Measurements from ENCODE around the gene SYT17.
A peak's percentile ranks its signal among the peaks of the same experiment; 100 is the strongest.

Gene SYT17

GRCh38 chr16:19143599-19143956, 24.5 kb upstream of the SYT17 start:
- ChIA-PET CTCF (interaction anchor here (0.7 to 1.8 kb wide), 4 partner anchors 24 to 174 kb away, joined by 3 to 6 read pairs (median 4); no protein-coding TSS in a partner anchor), POLR2A (no interaction called here)
- TF ChIP-seq ZNF155 (tag by site-specific recombination; IDR thresholded peaks at IDR 0.05) (no peak), MYNN (tag by site-specific recombination; IDR thresholded peaks at IDR 0.05; ENCODE audit: borderline replicate concordance) (no peak), ZBTB48 (tag by site-specific recombination; IDR thresholded peaks at IDR 0.05) (no peak), ZNF629 (tag by site-specific recombination; IDR thresholded peaks at IDR 0.05) (0 out of 2 replicates have a peak, but pooled peaks have one; percentile 3), ZNF292 (tag by site-specific recombination; IDR thresholded peaks at IDR 0.05; ENCODE audit: borderline replicate concordance, low read depth) (no peak), SETDB1 (IDR thresholded peaks at IDR 0.05; ENCODE audit: insufficient read length, low read length) (no peak), SP7 (tag by site-specific recombination; IDR thresholded peaks at IDR 0.05) (0 out of 2 replicates have a peak, but pooled peaks have one; percentile 8), ZBTB6 (tag by site-specific recombination; IDR thresholded peaks at IDR 0.05) (no peak), ZNF521 (tag by site-specific recombination; IDR thresholded peaks at IDR 0.05) (no peak), ZBTB20 (tag by site-specific recombination; IDR thresholded peaks at IDR 0.05) (no peak), ZBTB21 (tag by site-specific recombination; IDR thresholded peaks at IDR 0.05) (no peak), ZNF600 (tag by site-specific recombination; IDR thresholded peaks at IDR 0.05) (peak; percentile 42), ZNF311 (tag by site-specific recombination; IDR thresholded peaks at IDR 0.05; ENCODE audit: borderline replicate concordance) (no peak)
- H3K4me1 ChIP-seq (ENCODE audit: control insufficient read depth, insufficient read depth, low read length), result peaks cover 9% of the 10 kb centered on the region
- H3K27ac ChIP-seq (ENCODE audit: extremely low read depth, low read depth, low read length), result no peak overlapping the region
- no peaks in the 10 kb centered on the region for H3K36me3 ChIP-seq (ENCODE audit: control insufficient read depth in 2 of 2, insufficient read depth in 1 of 2, low read length in 2 of 2)
- H3K4me3 ChIP-seq (ENCODE audit: low read depth, low read length), result no peak overlapping the region
- no peaks in the 10 kb centered on the region for H3K9me3 ChIP-seq (ENCODE audit: control insufficient read depth, insufficient read depth, low read depth, low read length)

- POLR2A ChIA-PET, result interaction anchor here (1.0 to 1.2 kb wide), 2 partner anchors 10 to 59 kb away, joined by 3 read pairs; no protein-coding TSS in a partner anchor
- Histone ChIP-seq H3K36me3 (ENCODE audit: control insufficient read depth in 2 of 2, insufficient read depth in 1 of 2, low read length in 2 of 2) (no peaks in the 10 kb centered on the region), H3K27ac (ENCODE audit: extremely low read depth, low read depth, low read length) (no peak overlapping the region), H3K9me3 (ENCODE audit: control insufficient read depth, insufficient read depth, low read depth, low read length) (no peaks in the 10 kb centered on the region), H3K4me3 (ENCODE audit: low read depth, low read length) (no peak overlapping the region), H3K4me1 (ENCODE audit: control insufficient read depth, insufficient read depth, low read length) (peaks cover 3% of the 10 kb centered on the region; the same call in 1 of the 2 replicates)
- TF ChIP-seq ZNF704 (tag by site-specific recombination; IDR thresholded peaks at IDR 0.05) (no peak), ZNF398 (tag by site-specific recombination; IDR thresholded peaks at IDR 0.05) (no peak), ZNF830 (tag by site-specific recombination; IDR thresholded peaks at IDR 0.05; ENCODE audit: low read depth) (no peak), GFI1B (tag by site-specific recombination; IDR thresholded peaks at IDR 0.05) (no peak), ZSCAN23 (tag by site-specific recombination; IDR thresholded peaks at IDR 0.05) (no peak), ZNF791 (tag by site-specific recombination; IDR thresholded peaks at IDR 0.05) (no peak), ZNF529 (tag by site-specific recombination; IDR thresholded peaks at IDR 0.05; ENCODE audit: insufficient replicate concordance) (no peak), ZNF280D (tag by site-specific recombination; IDR thresholded peaks at IDR 0.05) (no peak), ZNF433 (tag by site-specific recombination; IDR thresholded peaks at IDR 0.05; ENCODE audit: low read depth) (no peak), ZBTB6 (tag by site-specific recombination; IDR thresholded peaks at IDR 0.05) (no peak), ZBTB8A (tag by site-specific recombination; IDR thresholded peaks at IDR 0.05) (no peak), SP3 (tag by site-specific recombination; IDR thresholded peaks at IDR 0.05) (no peak), ZNF184 (tag by site-specific recombination; IDR thresholded peaks at IDR 0.05) (no peak), YY1 (tag by site-specific recombination; IDR thresholded peaks at IDR 0.05) (no peak)
- CTCF ChIA-PET, result interaction anchor here (0.5 to 1.8 kb wide), 6 partner anchors 11 to 376 kb away, joined by 3 to 6 read pairs (median 4); no protein-coding TSS in a partner anchor
Observed at GRCh38 chr16:19145010-19145409, 23.0 kb upstream of the SYT17 start.
